Measurements from ENCODE around the gene PLA2G7. TPM values are rescaled to one million over a fixed set of nuclear protein-coding genes. Genes with fewer than 3 reads are reported as not detected.

PLA2G7 gene
- total RNA-seq = 38.8 TPM
- long read RNA-seq, transcript PLA2G7-201 (12 exons, 1,882 nt) = major isoform, 46 of 56 reads
- long read RNA-seq, partial matches to known transcripts = 1 of 56 reads
- long read RNA-seq, other reads (novel, unspliced or antisense) = 9 of 56 reads

GRCh38 chr6:46734867-46735719, at the start of gene PLA2G7:
PLA2G7 (minus strand) TSS chr6:46735375; CDS start chr6:46722891, 12,484 bp downstream.
- Histone ChIP-seq H3K27ac (peak within 1 kb of the TSS; percentile 58), H3K36me3 (no peaks in the 10 kb centered on the region), H3K4me1 (peaks cover 10% of the 10 kb centered on the region), H3K4me3 (peak within 1 kb of the TSS; percentile 55), H3K9me3 (no peaks in the 10 kb centered on the region), H3K27me3 (peaks cover 32% of the 10 kb centered on the region)
- intact Hi-C loops (cut with DNase I) = no loop called here
- DNase-seq (peak; percentile 71), ATAC-seq (peak; percentile 73)
- no peak for TF ChIP-seq CTCF (IDR thresholded peaks at IDR 0.05)

- H3K36me3 ChIP-seq = no peaks in the 10 kb centered on the region
- no peak overlapping the region for H3K27ac ChIP-seq
- DNase-seq (no peak), ATAC-seq (no peak)
- intact Hi-C loops (cut with DNase I) = no loop called here
- no peak for TF ChIP-seq CTCF (IDR thresholded peaks at IDR 0.05)
- H3K9me3 ChIP-seq = no peaks in the 10 kb centered on the region
- H3K27me3 ChIP-seq = no peaks in the 10 kb centered on the region
- no peak overlapping the region for H3K4me3 ChIP-seq
- H3K4me1 ChIP-seq = no peaks in the 10 kb centered on the region
These were observed 49.4 kb upstream of the PLA2G7 start for GRCh38 chr6:46784535-46784934.

- intact Hi-C loops (cut with DNase I) = no loop called here
- H3K27me3 ChIP-seq = peaks cover 3% of the 10 kb centered on the region
- H3K27ac ChIP-seq = no peak overlapping the region
- DNase-seq = no peak
- no peak overlapping the region for H3K4me3 ChIP-seq
- H3K9me3 ChIP-seq = no peaks in the 10 kb centered on the region
- no peaks in the 10 kb centered on the region for H3K36me3 ChIP-seq
- peak; percentile 68 for TF ChIP-seq CTCF (IDR thresholded peaks at IDR 0.05)
- ATAC-seq = peak; percentile 78
- no peaks in the 10 kb centered on the region for H3K4me1 ChIP-seq
These were observed 46.6 kb upstream of the PLA2G7 start for GRCh38 chr6:46781478-46782378.

- Histone ChIP-seq H3K27me3 (peaks cover 3% of the 10 kb centered on the region), H3K27ac (no peak overlapping the region), H3K4me1 (peaks cover 6% of the 10 kb centered on the region), H3K36me3 (no peaks in the 10 kb centered on the region), H3K4me3 (no peak overlapping the region), H3K9me3 (no peaks in the 10 kb centered on the region)
- DNase-seq (no peak), ATAC-seq (no peak)
- no peak for TF ChIP-seq CTCF (IDR thresholded peaks at IDR 0.05)
- intact Hi-C loops (cut with DNase I) = no loop called here
These were observed 42.5 kb upstream of the PLA2G7 start for GRCh38 chr6:46777476-46778346.
